ENCODE results near the gene GALNT12.

The GALNT12 gene

DNA sequence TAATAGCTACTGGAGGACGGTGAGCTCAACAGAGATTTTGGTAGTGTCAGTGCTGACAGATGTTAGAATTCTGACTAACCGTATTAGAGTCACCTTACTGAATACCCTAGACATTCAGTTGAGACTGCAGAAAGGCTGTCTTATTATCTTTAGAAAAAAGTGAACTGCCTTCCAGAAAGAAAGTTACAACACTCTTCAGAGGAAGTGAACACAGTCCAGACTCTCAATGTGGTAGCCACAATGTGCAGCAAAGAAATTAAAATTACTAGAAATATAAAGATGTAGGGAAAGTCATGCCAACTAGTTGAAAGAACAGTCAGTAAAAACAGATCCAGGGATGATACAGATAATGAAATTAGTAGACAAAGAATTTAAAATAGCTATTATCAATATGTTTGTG, 89.2 kb downstream of the GALNT12 start:
- Histone ChIP-seq H3K79me2 (ENCODE audit: insufficient read depth, low read length) (no peaks in the 10 kb centered on the region), H3K27ac (ENCODE audit: low read depth, low read length, poor library complexity, severe bottlenecking) (peak overlapping the region; percentile 13), H3K27me3 (ENCODE audit: insufficient read depth, low read length) (no peaks in the 10 kb centered on the region), H2AFZ (ENCODE audit: low read length) (no peak overlapping the region), H3K4me1 (ENCODE audit: insufficient read depth, low read length, severe bottlenecking) (peaks cover 65% of the 10 kb centered on the region), H3K4me3 (ENCODE audit: low read depth, low read length, poor library complexity, severe bottlenecking) (no peak overlapping the region), H4K20me1 (ENCODE audit: insufficient read depth, low read length) (no peaks in the 10 kb centered on the region), H3K9me3 (ENCODE audit: low read length) (peaks cover 15% of the 10 kb centered on the region), H3K36me3 (ENCODE audit: insufficient read depth, low read length) (peaks cover 9% of the 10 kb centered on the region; the same call in 1 of the 2 replicates), H3K9ac (ENCODE audit: low read length) (no peak overlapping the region), H3K9me2 (ENCODE audit: low read depth, low read length) (no peaks in the 10 kb centered on the region), H3K4me2 (ENCODE audit: low read length) (no peak overlapping the region), H3F3A (ENCODE audit: insufficient read depth, low read length) (no peaks in the 10 kb centered on the region)
- TF ChIP-seq, protein P1, sequence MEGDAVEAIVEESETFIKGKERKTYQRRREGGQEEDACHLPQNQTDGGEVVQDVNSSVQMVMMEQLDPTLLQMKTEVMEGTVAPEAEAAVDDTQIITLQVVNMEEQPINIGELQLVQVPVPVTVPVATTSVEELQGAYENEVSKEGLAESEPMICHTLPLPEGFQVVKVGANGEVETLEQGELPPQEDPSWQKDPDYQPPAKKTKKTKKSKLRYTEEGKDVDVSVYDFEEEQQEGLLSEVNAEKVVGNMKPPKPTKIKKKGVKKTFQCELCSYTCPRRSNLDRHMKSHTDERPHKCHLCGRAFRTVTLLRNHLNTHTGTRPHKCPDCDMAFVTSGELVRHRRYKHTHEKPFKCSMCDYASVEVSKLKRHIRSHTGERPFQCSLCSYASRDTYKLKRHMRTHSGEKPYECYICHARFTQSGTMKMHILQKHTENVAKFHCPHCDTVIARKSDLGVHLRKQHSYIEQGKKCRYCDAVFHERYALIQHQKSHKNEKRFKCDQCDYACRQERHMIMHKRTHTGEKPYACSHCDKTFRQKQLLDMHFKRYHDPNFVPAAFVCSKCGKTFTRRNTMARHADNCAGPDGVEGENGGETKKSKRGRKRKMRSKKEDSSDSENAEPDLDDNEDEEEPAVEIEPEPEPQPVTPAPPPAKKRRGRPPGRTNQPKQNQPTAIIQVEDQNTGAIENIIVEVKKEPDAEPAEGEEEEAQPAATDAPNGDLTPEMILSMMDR (IDR thresholded peaks at IDR 0.05; ENCODE audit: low read length): no peak
- no peak for TF ChIP-seq EZH2 (IDR thresholded peaks at IDR 0.05; ENCODE audit: borderline replicate concordance, low read length)

DNA sequence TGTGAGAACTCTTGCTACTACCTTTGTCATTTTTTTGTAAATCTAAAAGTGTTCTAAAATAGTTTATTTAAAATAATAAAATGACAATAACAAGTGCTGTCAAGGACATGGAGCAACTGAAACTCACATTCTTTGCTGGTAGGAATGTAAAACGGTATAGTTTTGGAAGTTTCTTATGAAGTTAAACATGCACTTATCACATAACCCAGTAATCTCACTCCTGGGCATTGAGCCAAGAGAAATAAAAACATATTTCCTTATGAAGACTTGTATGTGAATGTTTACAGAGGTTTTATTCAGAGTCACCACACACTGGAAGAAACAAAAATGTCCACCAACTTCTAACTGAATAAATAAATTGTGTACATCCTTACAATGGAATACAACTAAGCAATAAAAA, 90.3 kb downstream of the GALNT12 start:
- Histone ChIP-seq H3K27me3 (ENCODE audit: insufficient read depth, low read length) (no peaks in the 10 kb centered on the region), H3K36me3 (ENCODE audit: insufficient read depth, low read length) (peaks cover 9% of the 10 kb centered on the region; the same call in 1 of the 2 replicates), H3K4me2 (ENCODE audit: low read length) (peak overlapping the region; percentile 12; the same call in 1 of the 2 replicates), H3F3A (ENCODE audit: insufficient read depth, low read length) (no peaks in the 10 kb centered on the region), H3K9ac (ENCODE audit: low read length) (no peak overlapping the region), H3K4me3 (ENCODE audit: low read depth, low read length, poor library complexity, severe bottlenecking) (no peak overlapping the region), H3K4me1 (ENCODE audit: insufficient read depth, low read length, severe bottlenecking) (peaks cover 54% of the 10 kb centered on the region), H3K9me3 (ENCODE audit: low read length) (peaks cover 15% of the 10 kb centered on the region), H3K27ac (ENCODE audit: low read depth, low read length, poor library complexity, severe bottlenecking) (peak overlapping the region; percentile 89), H3K79me2 (ENCODE audit: insufficient read depth, low read length) (no peaks in the 10 kb centered on the region), H2AFZ (ENCODE audit: low read length) (no peak overlapping the region), H3K9me2 (ENCODE audit: low read depth, low read length) (no peaks in the 10 kb centered on the region), H4K20me1 (ENCODE audit: insufficient read depth, low read length) (no peaks in the 10 kb centered on the region)
- TF ChIP-seq, protein P1 (IDR thresholded peaks at IDR 0.05; ENCODE audit: low read length): no peak
- no peak for TF ChIP-seq EZH2 (IDR thresholded peaks at IDR 0.05; ENCODE audit: borderline replicate concordance, low read length)

DNA sequence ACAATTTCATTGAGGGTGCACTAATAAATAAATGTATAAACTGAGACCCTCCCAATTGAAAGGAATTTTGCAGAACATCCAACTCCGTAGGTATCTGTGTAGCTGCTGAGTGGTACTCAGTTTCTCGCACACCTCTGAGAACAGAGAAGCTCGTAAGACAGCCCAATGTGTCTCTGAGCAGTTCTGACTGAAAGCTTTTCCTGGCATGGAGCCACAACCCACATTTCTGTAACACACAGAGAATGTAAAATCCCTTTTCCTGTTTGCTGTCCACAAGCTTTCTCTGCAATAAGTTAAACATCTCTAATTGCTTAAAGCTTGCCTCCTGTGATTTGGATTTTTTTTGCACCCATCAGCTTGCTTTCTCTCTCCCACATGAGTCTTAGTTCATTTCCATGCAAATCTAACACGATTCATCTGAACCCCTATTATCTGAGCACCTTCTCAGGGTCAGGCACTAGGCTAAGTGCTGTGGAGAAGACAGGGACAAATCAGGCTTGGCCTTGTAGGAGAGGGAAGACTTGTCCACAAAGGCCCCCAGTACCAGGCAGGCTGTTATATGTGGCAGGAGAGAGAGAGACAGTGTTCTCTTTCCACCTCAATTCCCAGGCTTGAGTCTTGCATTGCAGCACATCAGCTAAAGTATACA, 92.1 kb downstream of the GALNT12 start:
- Histone ChIP-seq H3K27me3 (ENCODE audit: insufficient read depth, low read length) (no peaks in the 10 kb centered on the region), H3K9ac (ENCODE audit: low read length) (peak overlapping the region; percentile 45), H3K4me3 (ENCODE audit: low read depth, low read length, poor library complexity, severe bottlenecking) (no peak overlapping the region), H3K27ac (ENCODE audit: low read depth, low read length, poor library complexity, severe bottlenecking) (peak overlapping the region; percentile 89), H2AFZ (ENCODE audit: low read length) (no peak overlapping the region), H3F3A (ENCODE audit: insufficient read depth, low read length) (no peaks in the 10 kb centered on the region), H3K79me2 (ENCODE audit: insufficient read depth, low read length) (no peaks in the 10 kb centered on the region), H3K4me1 (ENCODE audit: insufficient read depth, low read length, severe bottlenecking) (peaks cover 36% of the 10 kb centered on the region), H3K9me3 (ENCODE audit: low read length) (peaks cover 15% of the 10 kb centered on the region), H3K9me2 (ENCODE audit: low read depth, low read length) (no peaks in the 10 kb centered on the region), H4K20me1 (ENCODE audit: insufficient read depth, low read length) (no peaks in the 10 kb centered on the region), H3K4me2 (ENCODE audit: low read length) (peak overlapping the region; percentile 49), H3K36me3 (ENCODE audit: insufficient read depth, low read length) (peaks cover 9% of the 10 kb centered on the region; the same call in 1 of the 2 replicates)
- TF ChIP-seq, protein P1 (IDR thresholded peaks at IDR 0.05; ENCODE audit: low read length): no peak
- TF ChIP-seq EZH2 (IDR thresholded peaks at IDR 0.05; ENCODE audit: borderline replicate concordance, low read length): no peak
